Choroid plexus epithelial cell (primary cell): Measurements from ENCODE around the gene ATP6V0D1.

ENCODE experiments used
- DNase-seq: peaks from one replicate; pipeline ENCODE4 v3.0.0-alpha.2; 2010; ENCODE audit warnings: low read depth
- H3K4me3 ChIP-seq: 2 replicates; pipeline ENCODE4 v1.5.1; 2011; ENCODE audit warnings: low read depth, mild to moderate bottlenecking, control low read depth, low read length, moderate library complexity
- CTCF ChIP-seq: conservative IDR thresholded peaks from 2 replicates; pipeline ENCODE4 v1.5.1; 2011; ENCODE audit warnings: low read depth, mild to moderate bottlenecking, control low read depth, inconsistent platforms, low read length, moderate library complexity

Gene ATP6V0D1

GRCh38 chr16:67398546-67399217, 82.3 kb downstream of the ATP6V0D1 start:
- H3K4me3 ChIP-seq: no peak overlapping the region
- no peak for TF ChIP-seq CTCF
- DNase-seq: no peak

GRCh38 chr16:67397812-67398545, 83.0 kb downstream of the ATP6V0D1 start:
- DNase-seq: no peak
- TF ChIP-seq CTCF: no peak
- no peak overlapping the region for H3K4me3 ChIP-seq

GRCh38 chr16:67397036-67397801, 83.7 kb downstream of the ATP6V0D1 start:
- no peak for TF ChIP-seq CTCF
- no peak for DNase-seq
- H3K4me3 ChIP-seq: no peak overlapping the region

GRCh38 chr16:67396159-67397035, 84.6 kb downstream of the ATP6V0D1 start:
- no peak for TF ChIP-seq CTCF
- DNase-seq: peak; percentile 58
- H3K4me3 ChIP-seq: no peak overlapping the region

- DNase-seq: no peak
- no peak for TF ChIP-seq CTCF
- no peak overlapping the region for H3K4me3 ChIP-seq
Measured at GRCh38 chr16:67395458-67396158, 85.3 kb downstream of the ATP6V0D1 start.

GRCh38 chr16:67395105-67395457, 85.9 kb downstream of the ATP6V0D1 start:
- no peak for DNase-seq
- no peak for TF ChIP-seq CTCF
- no peak overlapping the region for H3K4me3 ChIP-seq
